GM21723 (cell line): ENCODE measurements around the gene MN1.
"Not testable (repeated sequence)": the region's sequence is repeated elsewhere in the genome, so short reads cannot be mapped to it uniquely, and the experiment has no call there.

Source experiments
- ATAC-seq: cut with Tn5 transposase; IDR thresholded peaks from one replicate; pipeline ENCODE4 v1.9.1; 2021; ENCODE audit warnings: mild to moderate bottlenecking, moderate library complexity; ENCODE audit not compliant: unreplicated experiment

Gene MN1

GRCh38 chr22:27745809-27746208 lies 55.7 kb downstream of the MN1 start:
- no peak for ATAC-seq

- ATAC-seq, result no peak
Observed at GRCh38 chr22:27745154-27745553, 56.4 kb downstream of the MN1 start.

GRCh38 chr22:27744078-27744477 lies 57.5 kb downstream of the MN1 start:
- ATAC-seq, result not testable (repeated sequence)

- ATAC-seq, result no peak
Observed at GRCh38 chr22:27740202-27740748, 61.3 kb downstream of the MN1 start.

- no peak for ATAC-seq
Observed at GRCh38 chr22:27737521-27737920, 64.0 kb downstream of the MN1 start.

- no peak for ATAC-seq
Observed at GRCh38 chr22:27734066-27734465, 67.5 kb downstream of the MN1 start.

GRCh38 chr22:27732841-27733240 lies 68.7 kb downstream of the MN1 start:
- no peak for ATAC-seq

GRCh38 chr22:27732391-27732790 lies 69.2 kb downstream of the MN1 start:
- no peak for ATAC-seq

GRCh38 chr22:27731621-27732020 lies 69.9 kb downstream of the MN1 start:
- ATAC-seq, result no peak

GRCh38 chr22:27730641-27731433 lies 70.7 kb downstream of the MN1 start:
- no peak for ATAC-seq

GRCh38 chr22:27729246-27729645 lies 72.3 kb downstream of the MN1 start:
- no peak for ATAC-seq

- ATAC-seq, result no peak
Observed at GRCh38 chr22:27727673-27728451, 73.7 kb downstream of the MN1 start.

- no peak for ATAC-seq
Observed at GRCh38 chr22:27726686-27727449, 74.7 kb downstream of the MN1 start.

GRCh38 chr22:27726331-27726685 lies 75.2 kb downstream of the MN1 start:
- no peak for ATAC-seq

- no peak for ATAC-seq
Observed at GRCh38 chr22:27725661-27726060, 75.9 kb downstream of the MN1 start.

- ATAC-seq, result no peak
Observed at GRCh38 chr22:27724709-27725108, 76.8 kb downstream of the MN1 start.

- ATAC-seq, result no peak
Observed at GRCh38 chr22:27724157-27724556, 77.4 kb downstream of the MN1 start.

GRCh38 chr22:27723708-27724107 lies 77.8 kb downstream of the MN1 start:
- ATAC-seq, result no peak

- ATAC-seq, result no peak
Observed at GRCh38 chr22:27723158-27723557, 78.4 kb downstream of the MN1 start.

GRCh38 chr22:27720860-27721259 lies 80.7 kb downstream of the MN1 start:
- no peak for ATAC-seq

- no peak for ATAC-seq
Observed at GRCh38 chr22:27719535-27720227, 81.9 kb downstream of the MN1 start.
